Mammary epithelial cell (primary cell): Measurements from ENCODE around the gene TET2.

Experiments used
- EZH2 ChIP-seq: IDR thresholded peaks from 2 replicates; pipeline ENCODE4 v1.6.1; 2012; ENCODE audit warnings: low read length, inconsistent platforms, borderline replicate concordance
- TF ChIP-seq, protein P1 (sequence below), 2 donors: IDR thresholded peaks in 1 of 2; conservative IDR thresholded peaks in 1 of 2; 2 replicates each; pipeline ENCODE4 v1.5.1; 2011 to 2012; ENCODE audit warnings: inconsistent platforms in 2 of 2, low read length in 2 of 2, mild to moderate bottlenecking in 2 of 2, control low read depth in 1 of 2, low read depth in 1 of 2; ENCODE audit not compliant: insufficient read depth in 1 of 2; ENCODE audit errors: extremely low read depth in 1 of 2

DNA sequence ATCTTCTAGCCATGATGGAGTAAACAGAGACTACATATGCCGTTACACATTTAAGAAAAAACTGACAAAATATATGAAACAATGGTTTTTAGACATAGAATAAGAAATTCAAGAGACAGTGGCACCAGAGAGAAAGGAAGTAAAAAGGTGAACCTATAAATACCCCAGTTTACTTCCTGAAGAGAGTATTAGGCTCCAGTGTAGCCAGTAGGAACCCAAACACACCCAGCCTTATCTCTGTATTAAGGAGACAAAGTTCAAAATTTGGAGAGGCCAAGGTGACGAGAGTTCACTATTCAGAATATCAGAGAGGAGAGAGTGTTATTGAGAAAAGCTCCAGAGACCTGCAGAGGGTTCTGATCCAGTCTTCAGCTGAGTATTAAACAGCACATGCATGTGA lies 119.0 kb downstream of the TET2 start:
- TF ChIP-seq, protein P1, sequence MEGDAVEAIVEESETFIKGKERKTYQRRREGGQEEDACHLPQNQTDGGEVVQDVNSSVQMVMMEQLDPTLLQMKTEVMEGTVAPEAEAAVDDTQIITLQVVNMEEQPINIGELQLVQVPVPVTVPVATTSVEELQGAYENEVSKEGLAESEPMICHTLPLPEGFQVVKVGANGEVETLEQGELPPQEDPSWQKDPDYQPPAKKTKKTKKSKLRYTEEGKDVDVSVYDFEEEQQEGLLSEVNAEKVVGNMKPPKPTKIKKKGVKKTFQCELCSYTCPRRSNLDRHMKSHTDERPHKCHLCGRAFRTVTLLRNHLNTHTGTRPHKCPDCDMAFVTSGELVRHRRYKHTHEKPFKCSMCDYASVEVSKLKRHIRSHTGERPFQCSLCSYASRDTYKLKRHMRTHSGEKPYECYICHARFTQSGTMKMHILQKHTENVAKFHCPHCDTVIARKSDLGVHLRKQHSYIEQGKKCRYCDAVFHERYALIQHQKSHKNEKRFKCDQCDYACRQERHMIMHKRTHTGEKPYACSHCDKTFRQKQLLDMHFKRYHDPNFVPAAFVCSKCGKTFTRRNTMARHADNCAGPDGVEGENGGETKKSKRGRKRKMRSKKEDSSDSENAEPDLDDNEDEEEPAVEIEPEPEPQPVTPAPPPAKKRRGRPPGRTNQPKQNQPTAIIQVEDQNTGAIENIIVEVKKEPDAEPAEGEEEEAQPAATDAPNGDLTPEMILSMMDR (conservative IDR thresholded peaks at IDR 0.05 in 1 of 2, IDR thresholded peaks at IDR 0.05 in 1 of 2; ENCODE audit: extremely low read depth in 1 of 2, insufficient read depth in 1 of 2, low read depth in 1 of 2, low read length in 2 of 2): no peak
- TF ChIP-seq EZH2: no peak
